SIG-M5 (cell line): Measurements from ENCODE around the gene EIF4EBP2.

ENCODE experiments used
- DNase-seq: peaks from one replicate; lab custom pipeline; 2025; lab: John Stamatoyannopoulos, UW

Gene EIF4EBP2

GRCh38 chr10:70379581-70380176 is 24.3 kb upstream of the EIF4EBP2 start:
- no peak for DNase-seq

GRCh38 chr10:70380350-70381135 is 23.4 kb upstream of the EIF4EBP2 start:
- DNase-seq: no peak

GRCh38 chr10:70381471-70382421 is 22.2 kb upstream of the EIF4EBP2 start:
- no peak for DNase-seq

- DNase-seq: no peak
These were observed 12.3 kb upstream of the EIF4EBP2 start for GRCh38 chr10:70391654-70392053.

- DNase-seq: no peak
These were observed 7.8 kb upstream of the EIF4EBP2 start for GRCh38 chr10:70396140-70396539.

GRCh38 chr10:70399177-70399576 is 4.8 kb upstream of the EIF4EBP2 start:
- no peak for DNase-seq

GRCh38 chr10:70403483-70404035 is 386 bp upstream of the EIF4EBP2 start:
- DNase-seq: no peak

GRCh38 chr10:70404787-70405036 is 767 bp downstream of the EIF4EBP2 start:
- no peak for DNase-seq

- DNase-seq: peak; percentile 86
These were observed 1.3 kb downstream of the EIF4EBP2 start for GRCh38 chr10:70405037-70405824.

- DNase-seq: no peak
These were observed 5.8 kb downstream of the EIF4EBP2 start for GRCh38 chr10:70409772-70410171.

GRCh38 chr10:70410608-70411007 is 6.7 kb downstream of the EIF4EBP2 start:
- DNase-seq: no peak

- no peak for DNase-seq
These were observed 8.4 kb downstream of the EIF4EBP2 start for GRCh38 chr10:70412356-70412755.

GRCh38 chr10:70417568-70417967 is 13.6 kb downstream of the EIF4EBP2 start:
- no peak for DNase-seq

GRCh38 chr10:70418229-70418628 is 14.3 kb downstream of the EIF4EBP2 start:
- no peak for DNase-seq

- DNase-seq: no peak
These were observed 14.8 kb downstream of the EIF4EBP2 start for GRCh38 chr10:70418713-70419112.

- DNase-seq: no peak
These were observed 20.4 kb downstream of the EIF4EBP2 start for GRCh38 chr10:70424320-70424719.

- DNase-seq: no peak
These were observed 21.2 kb downstream of the EIF4EBP2 start for GRCh38 chr10:70425096-70425495.

- no peak for DNase-seq
These were observed 22.9 kb downstream of the EIF4EBP2 start for GRCh38 chr10:70426823-70427222.

GRCh38 chr10:70430493-70431445 is 26.8 kb downstream of the EIF4EBP2 start:
- DNase-seq: no peak

- DNase-seq: no peak
These were observed 28.2 kb downstream of the EIF4EBP2 start for GRCh38 chr10:70432101-70432500.
